BLaER1 (cell line): ENCODE measurements around the gene PSMF1.

Experiments
- H3K27ac ChIP-seq: shearing (Covaris generic); formaldehyde crosslinking; 2 replicates; pipeline ENCODE4 v1.8.1; 2022
- H3K27me3 ChIP-seq: shearing (Covaris generic); formaldehyde crosslinking; 2 replicates; pipeline ENCODE4 v1.8.1; 2022
- H3K36me3 ChIP-seq: shearing (Covaris generic); formaldehyde crosslinking; 2 replicates; pipeline ENCODE4 v1.8.1; 2022
- H3K4me1 ChIP-seq: shearing (Covaris generic); formaldehyde crosslinking; 2 replicates; pipeline ENCODE4 v1.8.1; 2022
- H3K4me2 ChIP-seq: shearing (Covaris generic); formaldehyde crosslinking; 2 replicates; pipeline ENCODE4 v1.8.1; 2022
- H3K4me3 ChIP-seq: shearing (Covaris generic); formaldehyde crosslinking; 2 replicates; pipeline ENCODE4 v1.8.1; 2022
- H3K9ac ChIP-seq: shearing (Covaris generic); formaldehyde crosslinking; 2 replicates; pipeline ENCODE4 v1.8.1; 2022
- H3K9me3 ChIP-seq: shearing (Covaris generic); formaldehyde crosslinking; 2 replicates; pipeline ENCODE4 v1.8.1; 2022
- H4K20me1 ChIP-seq: shearing (Covaris generic); formaldehyde crosslinking; 2 replicates; pipeline ENCODE4 v1.8.1; 2022
- Cebpa-rat ChIP-seq: shearing (Covaris generic); IDR thresholded peaks from 2 replicates; pipeline ENCODE4 v1.8.1; 2022

PSMF1 gene

DNA sequence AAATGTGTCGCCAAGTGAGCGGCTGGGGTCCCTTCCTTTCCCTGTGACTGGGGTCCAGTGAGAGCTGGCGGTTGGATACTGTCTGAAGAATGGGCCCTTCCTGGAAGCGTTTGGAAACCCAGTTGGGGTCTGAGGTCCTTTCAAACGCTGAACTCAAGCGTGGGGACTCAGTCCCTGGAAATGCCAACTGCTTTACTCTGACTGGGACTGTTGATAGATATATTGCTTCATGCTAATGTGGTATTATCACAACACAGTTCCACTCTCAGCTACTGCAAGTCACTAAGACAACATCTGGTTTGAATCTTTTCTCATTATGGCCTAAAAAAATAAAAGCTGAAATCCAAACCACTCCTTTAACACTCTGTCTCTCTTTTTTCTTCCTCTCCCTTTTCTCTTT lies 23.7 kb upstream of the PSMF1 start:
- Histone ChIP-seq H3K9me3 (peaks cover 4% of the 10 kb centered on the region; the same call in 1 of the 2 replicates), H3K27ac (no peak overlapping the region), H4K20me1 (no peaks in the 10 kb centered on the region), H3K36me3 (no peaks in the 10 kb centered on the region), H3K27me3 (no peaks in the 10 kb centered on the region), H3K4me1 (peaks cover 6% of the 10 kb centered on the region), H3K9ac (no peak overlapping the region), H3K4me2 (0 out of 2 replicates have a peak overlapping the region, but pooled peaks have one; percentile 19), H3K4me3 (no peak overlapping the region)
- TF ChIP-seq Cebpa-rat: no peak

DNA sequence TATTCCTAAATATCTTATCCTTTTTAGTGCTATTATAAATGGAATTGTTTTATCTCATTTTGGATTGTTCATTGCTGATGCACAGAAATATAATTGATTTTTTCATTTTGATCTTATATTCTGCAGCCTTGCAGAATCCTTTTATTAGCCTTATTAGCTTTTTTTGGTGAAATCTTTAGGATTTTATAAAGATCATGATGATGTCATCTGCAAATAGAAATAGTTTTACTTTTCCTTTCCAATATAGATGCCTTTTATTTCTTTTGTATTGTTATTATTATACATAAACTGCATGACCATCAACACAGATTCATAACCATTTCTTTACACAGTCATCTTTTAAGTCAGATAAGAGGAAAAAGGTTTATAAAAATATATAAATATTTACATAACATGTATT lies 16.9 kb upstream of the PSMF1 start:
- Histone ChIP-seq H4K20me1 (no peaks in the 10 kb centered on the region), H3K9ac (no peak overlapping the region), H3K9me3 (peaks cover 11% of the 10 kb centered on the region), H3K4me1 (no peaks in the 10 kb centered on the region), H3K4me3 (no peak overlapping the region), H3K27ac (no peak overlapping the region), H3K4me2 (no peak overlapping the region), H3K27me3 (no peaks in the 10 kb centered on the region), H3K36me3 (no peaks in the 10 kb centered on the region)
- TF ChIP-seq Cebpa-rat: no peak

DNA sequence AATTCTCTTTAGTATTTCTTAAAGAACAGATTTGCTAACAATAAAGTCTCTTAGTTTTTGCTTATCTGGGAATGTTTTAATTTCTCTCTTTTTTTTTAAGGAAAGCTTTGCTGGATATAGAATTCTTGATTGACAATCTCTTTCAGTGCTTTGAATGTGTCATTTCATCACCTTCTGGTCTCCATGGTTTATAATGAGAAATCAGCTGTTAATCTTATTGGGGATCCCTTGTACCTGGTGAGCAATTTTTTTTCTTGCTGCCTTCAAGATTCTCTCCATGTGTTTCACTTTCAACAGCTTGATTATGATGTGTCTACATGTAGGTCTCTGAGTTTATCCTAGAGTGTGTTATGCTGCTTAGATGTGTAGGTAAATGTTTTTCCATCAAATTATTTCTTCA lies 16.4 kb upstream of the PSMF1 start:
- Histone ChIP-seq H4K20me1 (no peaks in the 10 kb centered on the region), H3K36me3 (no peaks in the 10 kb centered on the region), H3K4me3 (no peak overlapping the region), H3K4me2 (no peak overlapping the region), H3K4me1 (no peaks in the 10 kb centered on the region), H3K27me3 (no peaks in the 10 kb centered on the region), H3K27ac (no peak overlapping the region), H3K9me3 (peaks cover 11% of the 10 kb centered on the region), H3K9ac (no peak overlapping the region)
- no peak for TF ChIP-seq Cebpa-rat

DNA sequence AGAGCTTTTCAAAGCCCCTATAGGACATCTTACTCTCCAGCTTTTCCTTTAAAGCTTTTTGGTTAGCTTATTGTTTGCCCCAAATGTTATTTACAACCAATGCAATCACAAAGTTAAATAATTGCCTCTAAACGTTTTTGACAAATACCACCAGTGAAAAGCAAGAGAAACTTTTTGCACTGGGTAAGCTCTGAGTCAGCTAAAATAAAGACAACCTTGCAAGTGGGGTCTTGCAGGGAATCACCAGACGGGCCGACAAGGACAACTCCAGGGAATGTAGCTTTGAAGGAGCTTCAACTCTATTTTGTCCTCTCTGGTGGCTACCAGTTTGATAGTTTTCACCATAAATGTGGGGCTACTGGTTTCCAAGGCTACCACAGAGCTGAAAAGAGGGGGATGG lies 14.7 kb upstream of the PSMF1 start:
- Histone ChIP-seq H3K9ac (no peak overlapping the region), H3K4me2 (no peak overlapping the region), H4K20me1 (no peaks in the 10 kb centered on the region), H3K9me3 (peaks cover 7% of the 10 kb centered on the region), H3K27me3 (no peaks in the 10 kb centered on the region), H3K4me1 (0 out of 2 replicates have a peak, but pooled peaks cover 5% of the 10 kb centered on the region), H3K36me3 (no peaks in the 10 kb centered on the region), H3K4me3 (no peak overlapping the region), H3K27ac (no peak overlapping the region)
- TF ChIP-seq Cebpa-rat: no peak

DNA sequence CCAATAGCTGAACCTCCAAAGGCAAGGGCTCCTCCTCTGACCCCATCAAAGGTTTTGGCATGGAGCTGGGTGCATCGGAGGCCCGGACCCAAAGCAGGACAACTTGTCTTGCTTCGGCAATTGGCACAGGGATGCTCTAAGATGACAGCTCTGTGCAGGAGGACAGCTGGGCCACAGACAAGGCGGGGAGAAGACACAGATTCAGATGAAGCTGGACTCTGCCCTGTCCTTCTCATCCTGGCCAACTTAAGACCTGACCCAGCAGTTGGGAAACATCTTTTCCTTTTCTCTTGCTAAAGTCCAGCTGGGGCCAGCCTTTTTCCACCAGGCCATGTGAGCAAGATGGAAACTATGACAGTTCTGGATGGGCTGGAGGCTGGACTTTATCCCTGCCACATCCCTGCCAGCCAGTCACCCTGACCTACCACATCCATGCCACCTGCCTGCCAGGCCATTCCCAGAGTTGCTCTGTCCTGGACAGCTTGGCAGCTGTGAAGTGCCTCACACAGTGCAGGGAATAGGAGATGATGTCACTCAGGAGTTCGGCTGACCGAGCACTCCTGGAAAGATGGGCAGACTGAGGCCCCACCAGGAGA lies 12.7 kb upstream of the PSMF1 start:
- Histone ChIP-seq H3K9ac (no peak overlapping the region), H3K27me3 (no peaks in the 10 kb centered on the region), H3K9me3 (peaks cover 7% of the 10 kb centered on the region), H3K4me1 (0 out of 2 replicates have a peak, but pooled peaks cover 5% of the 10 kb centered on the region), H4K20me1 (no peaks in the 10 kb centered on the region), H3K4me3 (no peak overlapping the region), H3K4me2 (no peak overlapping the region), H3K27ac (no peak overlapping the region), H3K36me3 (no peaks in the 10 kb centered on the region)
- TF ChIP-seq Cebpa-rat: no peak

DNA sequence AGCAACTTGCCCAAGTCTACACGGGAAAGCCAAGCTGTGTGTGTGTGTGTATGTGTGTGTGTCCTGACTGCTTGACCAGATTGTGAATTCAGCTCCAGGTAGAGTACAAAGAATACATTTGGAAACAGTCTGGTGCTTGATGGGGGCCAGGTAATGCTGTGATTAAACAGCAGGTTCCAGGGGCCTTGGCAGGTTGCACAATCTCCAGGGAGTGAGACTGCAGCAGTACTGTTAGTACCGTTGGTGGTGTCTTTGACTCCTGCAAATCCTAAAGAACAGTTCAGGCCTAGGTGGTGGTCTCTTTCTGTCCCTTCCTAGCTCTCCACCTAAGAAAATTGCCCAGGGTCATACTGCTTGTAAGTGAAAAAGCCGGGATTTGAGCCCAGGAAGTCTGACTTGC lies 11.2 kb upstream of the PSMF1 start:
- Histone ChIP-seq H3K36me3 (no peaks in the 10 kb centered on the region), H3K4me2 (no peak overlapping the region), H4K20me1 (no peaks in the 10 kb centered on the region), H3K9me3 (peaks cover 4% of the 10 kb centered on the region), H3K9ac (no peak overlapping the region), H3K27ac (no peak overlapping the region), H3K4me1 (0 out of 2 replicates have a peak, but pooled peaks cover 5% of the 10 kb centered on the region), H3K4me3 (no peak overlapping the region), H3K27me3 (no peaks in the 10 kb centered on the region)
- TF ChIP-seq Cebpa-rat: no peak

DNA sequence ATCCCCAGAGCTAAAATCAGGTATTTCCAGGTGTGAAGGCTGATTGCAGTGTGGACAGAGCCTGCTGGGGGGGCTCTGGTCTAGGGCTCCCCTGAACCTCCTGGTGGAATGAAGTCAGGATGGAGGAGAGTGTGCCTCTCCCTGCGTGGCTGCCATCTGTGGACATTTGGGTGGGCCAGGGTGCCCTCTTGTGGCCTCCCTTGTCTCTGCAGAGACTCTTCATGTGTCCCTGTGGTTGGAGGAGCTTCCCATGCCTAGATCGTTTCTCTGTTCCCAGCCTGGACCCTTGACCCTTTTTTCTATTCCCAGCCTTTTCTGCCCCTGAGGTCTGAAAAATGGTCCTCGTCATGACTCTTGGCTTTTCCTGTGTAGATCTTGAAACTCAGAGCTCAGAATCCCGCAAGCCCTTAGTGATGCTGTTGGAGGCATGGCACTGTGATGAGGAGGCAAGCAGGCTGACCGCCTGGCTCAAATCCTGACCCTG lies 9.9 kb upstream of the PSMF1 start:
- Histone ChIP-seq H3K27ac (no peak overlapping the region), H3K36me3 (no peaks in the 10 kb centered on the region), H3K9ac (no peak overlapping the region), H4K20me1 (no peaks in the 10 kb centered on the region), H3K27me3 (no peaks in the 10 kb centered on the region), H3K4me1 (0 out of 2 replicates have a peak, but pooled peaks cover 10% of the 10 kb centered on the region), H3K4me2 (no peak overlapping the region), H3K4me3 (no peak overlapping the region), H3K9me3 (no peaks in the 10 kb centered on the region)
- no peak for TF ChIP-seq Cebpa-rat

DNA sequence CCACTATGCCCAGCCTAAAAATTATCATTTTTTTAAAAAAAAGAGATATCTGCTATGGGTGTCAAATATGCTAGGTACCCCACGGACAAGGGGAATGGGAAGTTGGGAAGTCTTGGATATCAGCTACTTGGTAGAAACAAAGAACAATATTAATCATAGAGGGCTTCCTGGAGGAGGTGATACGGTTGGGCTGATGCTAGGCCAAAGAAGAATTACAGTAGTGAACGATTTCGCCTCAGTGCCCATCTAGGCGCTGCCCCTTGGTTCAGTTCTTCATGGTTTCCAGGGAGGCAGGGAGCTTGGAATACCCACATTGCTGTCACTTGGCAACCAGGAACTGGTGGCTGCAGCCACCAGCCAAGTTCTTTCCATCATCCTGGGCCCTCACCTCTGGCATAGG lies 5.5 kb upstream of the PSMF1 start:
- no peaks in the 10 kb centered on the region for H3K9me3 ChIP-seq
- no peak overlapping the region for H3K27ac ChIP-seq
- H3K4me1 ChIP-seq: peaks cover 16% of the 10 kb centered on the region
- TF ChIP-seq Cebpa-rat: no peak
- H3K36me3 ChIP-seq: no peaks in the 10 kb centered on the region
- H4K20me1 ChIP-seq: no peaks in the 10 kb centered on the region
- no peak overlapping the region for H3K4me2 ChIP-seq
- H3K4me3 ChIP-seq: no peak overlapping the region
- H3K9ac ChIP-seq: no peak overlapping the region
- H3K27me3 ChIP-seq: no peaks in the 10 kb centered on the region

DNA sequence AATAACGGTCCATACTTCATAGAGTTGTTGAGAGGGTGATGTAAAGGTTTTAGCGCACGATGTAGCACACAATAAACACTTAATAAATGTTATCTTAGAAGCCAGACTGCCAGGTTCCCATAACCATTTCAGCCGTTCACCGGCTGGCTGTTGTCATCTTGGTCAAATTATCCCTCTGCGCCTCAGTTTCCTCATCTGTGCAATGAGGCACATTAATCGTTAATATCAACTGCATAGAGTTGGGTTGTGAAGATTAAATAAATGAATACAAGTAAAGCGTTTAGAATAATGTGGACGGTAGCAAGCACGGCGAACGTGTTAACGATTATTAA lies 432 bp upstream of the PSMF1 start:
- peak overlapping the region; percentile 79 for H3K4me2 ChIP-seq
- H3K27ac ChIP-seq: peak overlapping the region; percentile 65
- H3K9me3 ChIP-seq: no peaks in the 10 kb centered on the region
- peaks cover 49% of the 10 kb centered on the region for H3K4me1 ChIP-seq
- TF ChIP-seq Cebpa-rat: no peak
- peaks cover 16% of the 10 kb centered on the region; the same call in 1 of the 2 replicates for H3K36me3 ChIP-seq
- H4K20me1 ChIP-seq: peaks cover 21% of the 10 kb centered on the region
- peak overlapping the region; percentile 96 for H3K4me3 ChIP-seq
- no peaks in the 10 kb centered on the region for H3K27me3 ChIP-seq
- peak overlapping the region; percentile 90 for H3K9ac ChIP-seq

DNA sequence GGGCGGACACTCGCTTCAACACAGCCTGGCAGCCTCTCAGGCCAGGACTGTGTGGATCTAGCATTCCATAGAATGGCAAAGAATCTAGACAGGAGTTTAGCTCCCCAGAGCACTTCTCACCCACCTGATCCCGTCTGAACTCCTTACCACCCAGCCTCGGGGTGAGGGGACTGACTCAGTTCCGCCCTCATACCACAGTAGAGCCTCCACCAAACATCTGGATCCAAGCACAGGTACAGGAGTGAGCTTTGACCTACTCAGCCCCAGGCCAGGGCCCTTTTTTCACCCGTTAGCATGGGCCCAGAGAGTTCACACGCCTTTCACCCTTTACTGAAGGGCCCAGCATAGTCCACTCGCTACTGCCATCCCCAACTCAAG lies 715 bp downstream of the PSMF1 start:
- no peaks in the 10 kb centered on the region for H3K27me3 ChIP-seq
- H4K20me1 ChIP-seq: peaks cover 32% of the 10 kb centered on the region
- TF ChIP-seq Cebpa-rat: no peak
- peak overlapping the region; percentile 90 for H3K9ac ChIP-seq
- peak overlapping the region; percentile 85 for H3K4me2 ChIP-seq
- peak overlapping the region; percentile 96 for H3K4me3 ChIP-seq
- peaks cover 51% of the 10 kb centered on the region for H3K4me1 ChIP-seq
- H3K36me3 ChIP-seq: peaks cover 18% of the 10 kb centered on the region; the same call in 1 of the 2 replicates
- H3K27ac ChIP-seq: peak overlapping the region; percentile 86
- no peaks in the 10 kb centered on the region for H3K9me3 ChIP-seq

DNA sequence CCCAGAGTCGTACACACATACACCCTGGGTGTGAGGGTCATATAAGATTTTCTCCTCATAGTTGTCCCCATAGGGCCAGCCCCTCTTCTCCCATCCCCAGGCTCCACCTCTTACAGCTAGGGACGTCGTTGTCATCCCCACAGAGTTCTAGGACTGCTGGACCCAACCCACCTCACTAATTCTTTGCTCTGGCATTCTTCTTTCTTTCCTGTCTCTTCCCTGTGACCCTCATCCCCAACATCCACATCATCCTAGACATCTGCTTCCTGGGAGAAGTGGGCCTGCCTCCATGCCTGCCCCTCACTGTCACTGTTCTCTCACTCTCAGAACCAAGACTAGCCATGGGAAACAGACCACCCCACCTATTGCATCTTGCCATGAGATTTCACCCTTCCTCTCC lies 1.1 kb downstream of the PSMF1 start:
- Histone ChIP-seq H4K20me1 (peaks cover 37% of the 10 kb centered on the region), H3K4me1 (peaks cover 51% of the 10 kb centered on the region), H3K27ac (peak overlapping the region; percentile 86; the same call in 1 of the 2 replicates)

More for the DNA sequence above, 1.1 kb downstream of the PSMF1 start:
- TF ChIP-seq Cebpa-rat: no peak
- no peaks in the 10 kb centered on the region for H3K27me3 ChIP-seq
- peak overlapping the region; percentile 96 for H3K4me3 ChIP-seq
- H3K36me3 ChIP-seq: peaks cover 18% of the 10 kb centered on the region; the same call in 1 of the 2 replicates
- H3K9me3 ChIP-seq: no peaks in the 10 kb centered on the region
- peak overlapping the region; percentile 85 for H3K4me2 ChIP-seq
- H3K9ac ChIP-seq: peak overlapping the region; percentile 90
